ENCODE results near the gene ATP1A2. TPM values are rescaled to one million over a fixed set of nuclear protein-coding genes. Genes with fewer than 3 reads are reported as not detected.

Gene ATP1A2
- total RNA-seq, 1 donor from 2014 or later, result 8.2 TPM

DNA sequence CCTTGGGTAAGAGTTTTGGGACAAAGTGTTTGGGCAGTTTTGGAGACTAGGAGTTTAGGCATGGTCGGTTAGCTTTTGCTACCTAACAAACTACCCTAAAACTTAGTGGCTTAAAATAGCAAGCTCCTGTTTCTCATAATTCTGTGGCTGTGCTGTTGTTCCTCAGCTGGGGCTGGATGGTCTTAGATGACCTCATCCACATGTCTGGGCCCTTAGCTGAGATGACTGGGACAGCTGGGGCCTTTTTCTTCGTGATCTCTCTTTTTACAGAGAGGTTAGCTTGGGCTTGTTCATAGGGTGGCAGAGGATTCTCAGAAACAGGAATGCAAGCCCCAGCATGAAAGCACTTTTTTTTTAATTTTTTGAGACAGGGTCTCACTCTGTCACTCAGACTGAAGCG is 42.5 kb downstream of the ATP1A2 start:
- TF ChIP-seq, protein P1, sequence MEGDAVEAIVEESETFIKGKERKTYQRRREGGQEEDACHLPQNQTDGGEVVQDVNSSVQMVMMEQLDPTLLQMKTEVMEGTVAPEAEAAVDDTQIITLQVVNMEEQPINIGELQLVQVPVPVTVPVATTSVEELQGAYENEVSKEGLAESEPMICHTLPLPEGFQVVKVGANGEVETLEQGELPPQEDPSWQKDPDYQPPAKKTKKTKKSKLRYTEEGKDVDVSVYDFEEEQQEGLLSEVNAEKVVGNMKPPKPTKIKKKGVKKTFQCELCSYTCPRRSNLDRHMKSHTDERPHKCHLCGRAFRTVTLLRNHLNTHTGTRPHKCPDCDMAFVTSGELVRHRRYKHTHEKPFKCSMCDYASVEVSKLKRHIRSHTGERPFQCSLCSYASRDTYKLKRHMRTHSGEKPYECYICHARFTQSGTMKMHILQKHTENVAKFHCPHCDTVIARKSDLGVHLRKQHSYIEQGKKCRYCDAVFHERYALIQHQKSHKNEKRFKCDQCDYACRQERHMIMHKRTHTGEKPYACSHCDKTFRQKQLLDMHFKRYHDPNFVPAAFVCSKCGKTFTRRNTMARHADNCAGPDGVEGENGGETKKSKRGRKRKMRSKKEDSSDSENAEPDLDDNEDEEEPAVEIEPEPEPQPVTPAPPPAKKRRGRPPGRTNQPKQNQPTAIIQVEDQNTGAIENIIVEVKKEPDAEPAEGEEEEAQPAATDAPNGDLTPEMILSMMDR (IDR thresholded peaks at IDR 0.05), result no peak
- peaks cover 38% of the 10 kb centered on the region for H3K27me3 Mint-ChIP-seq (ENCODE audit: unreplicated experiment)
- no peak for DNase-seq (ENCODE audit: extremely low spot score, unreplicated experiment)
- H3K4me3 Mint-ChIP-seq (ENCODE audit: unreplicated experiment), result no peak overlapping the region
- H3K9me3 Mint-ChIP-seq (ENCODE audit: unreplicated experiment), result no peaks in the 10 kb centered on the region
- no peaks in the 10 kb centered on the region for H3K36me3 Mint-ChIP-seq (ENCODE audit: unreplicated experiment)
- no peaks in the 10 kb centered on the region for H3K4me1 Mint-ChIP-seq (ENCODE audit: unreplicated experiment)
- no peak overlapping the region for H3K27ac Mint-ChIP-seq (ENCODE audit: unreplicated experiment)

DNA sequence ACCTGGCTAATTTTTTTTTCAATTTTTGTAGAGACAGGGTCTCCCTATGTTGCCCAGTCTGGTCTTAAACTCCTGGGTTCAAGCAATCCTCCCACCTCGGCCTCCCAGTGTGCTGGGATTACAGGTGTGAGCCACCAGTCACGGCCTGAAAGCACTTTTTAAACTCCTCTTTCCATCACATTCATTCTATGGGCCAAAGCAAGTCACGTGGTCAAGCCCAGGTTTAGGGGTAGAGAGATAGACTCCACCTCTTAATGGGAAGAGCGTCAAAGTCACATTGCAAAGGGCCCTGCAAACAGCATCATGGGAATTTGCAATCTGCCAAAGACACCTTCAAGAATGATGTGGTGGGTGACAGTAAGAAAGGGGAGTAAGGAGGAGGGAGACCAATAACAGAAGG is 43.0 kb downstream of the ATP1A2 start:
- Mint-ChIP-seq H3K36me3 (ENCODE audit: unreplicated experiment) (no peaks in the 10 kb centered on the region), H3K9me3 (ENCODE audit: unreplicated experiment) (no peaks in the 10 kb centered on the region), H3K4me1 (ENCODE audit: unreplicated experiment) (no peaks in the 10 kb centered on the region), H3K27ac (ENCODE audit: unreplicated experiment) (no peak overlapping the region), H3K4me3 (ENCODE audit: unreplicated experiment) (no peak overlapping the region), H3K27me3 (ENCODE audit: unreplicated experiment) (peaks cover 38% of the 10 kb centered on the region)
- TF ChIP-seq, protein P1 (IDR thresholded peaks at IDR 0.05), result no peak
- no peak for DNase-seq (ENCODE audit: extremely low spot score, unreplicated experiment)

DNA sequence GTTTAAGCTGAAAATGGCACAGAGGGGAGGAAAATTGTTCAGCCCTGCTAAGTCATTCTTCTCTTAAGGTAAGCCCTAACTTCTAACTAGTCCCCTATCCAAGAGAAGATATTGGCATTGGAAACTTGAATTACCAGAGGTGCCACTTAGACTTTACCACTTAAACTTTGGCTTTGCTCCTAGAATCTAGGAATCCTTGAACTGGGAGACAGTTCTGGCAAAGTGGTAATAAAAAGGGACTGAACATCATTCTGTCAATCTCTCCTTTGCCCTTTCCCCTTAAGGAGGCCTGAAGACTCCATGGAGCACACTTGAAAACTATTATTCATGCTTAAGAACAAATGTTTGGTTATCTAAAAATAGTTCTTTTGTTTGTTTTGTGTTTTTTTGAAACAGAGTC is 44.3 kb downstream of the ATP1A2 start:
- TF ChIP-seq, protein P1 (IDR thresholded peaks at IDR 0.05), result no peak
- H3K4me3 Mint-ChIP-seq (ENCODE audit: unreplicated experiment), result no peak overlapping the region

DNA sequence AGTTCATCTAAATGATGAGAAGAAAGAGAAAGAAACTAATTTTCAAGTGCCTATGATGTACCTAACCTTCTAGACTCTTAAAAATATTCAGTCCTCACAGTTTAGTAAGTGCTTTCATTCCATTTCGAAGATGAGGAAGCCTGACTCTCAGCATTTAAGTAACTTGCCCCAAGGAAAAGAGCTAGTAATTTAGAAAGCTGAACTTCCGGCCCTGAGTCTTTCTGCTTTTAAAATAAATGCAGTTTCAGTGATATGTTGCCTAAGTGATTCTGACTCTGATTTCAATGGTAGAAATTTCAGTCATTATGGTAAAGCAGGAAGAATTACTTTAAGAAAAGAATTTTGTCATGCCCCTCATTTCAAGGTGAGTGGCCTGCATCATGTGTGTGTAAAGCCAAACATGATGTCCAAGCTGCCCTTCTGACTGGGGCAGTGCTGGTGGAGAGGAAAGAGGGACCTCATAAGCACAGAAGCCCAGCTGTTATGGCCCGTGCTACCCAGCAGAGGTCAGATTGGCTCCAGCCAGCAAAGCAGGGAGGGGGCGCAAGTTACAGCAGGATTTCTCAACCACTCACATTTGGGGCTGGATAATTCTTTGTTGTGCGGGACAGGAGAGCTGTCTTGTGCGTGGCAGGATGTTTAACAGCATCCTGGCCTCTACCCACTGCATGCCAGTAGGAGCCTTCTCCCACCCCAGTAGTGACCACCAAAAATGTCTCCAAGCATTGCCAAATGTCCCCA is 46.6 kb downstream of the ATP1A2 start:
- no peaks in the 10 kb centered on the region for H3K9me3 Mint-ChIP-seq (ENCODE audit: unreplicated experiment)
- H3K27me3 Mint-ChIP-seq (ENCODE audit: unreplicated experiment), result peaks cover 46% of the 10 kb centered on the region
- no peaks in the 10 kb centered on the region for H3K4me1 Mint-ChIP-seq (ENCODE audit: unreplicated experiment)
- TF ChIP-seq, protein P1 (IDR thresholded peaks at IDR 0.05), result peak; percentile 58
- H3K27ac Mint-ChIP-seq (ENCODE audit: unreplicated experiment), result no peak overlapping the region
- H3K4me3 Mint-ChIP-seq (ENCODE audit: unreplicated experiment), result no peak overlapping the region
- H3K36me3 Mint-ChIP-seq (ENCODE audit: unreplicated experiment), result no peaks in the 10 kb centered on the region
- DNase-seq (ENCODE audit: extremely low spot score, unreplicated experiment), result no peak

More for the DNA sequence above, 44.3 kb downstream of the ATP1A2 start:
- no peaks in the 10 kb centered on the region for H3K9me3 Mint-ChIP-seq (ENCODE audit: unreplicated experiment)
- no peaks in the 10 kb centered on the region for H3K36me3 Mint-ChIP-seq (ENCODE audit: unreplicated experiment)
- DNase-seq (ENCODE audit: extremely low spot score, unreplicated experiment), result no peak
- H3K4me1 Mint-ChIP-seq (ENCODE audit: unreplicated experiment), result no peaks in the 10 kb centered on the region
- H3K27ac Mint-ChIP-seq (ENCODE audit: unreplicated experiment), result no peak overlapping the region
- H3K27me3 Mint-ChIP-seq (ENCODE audit: unreplicated experiment), result peaks cover 46% of the 10 kb centered on the region

- Mint-ChIP-seq H3K36me3 (ENCODE audit: unreplicated experiment) (no peaks in the 10 kb centered on the region), H3K4me1 (ENCODE audit: unreplicated experiment) (peaks cover 3% of the 10 kb centered on the region), H3K27ac (ENCODE audit: unreplicated experiment) (no peak overlapping the region), H3K9me3 (ENCODE audit: unreplicated experiment) (no peaks in the 10 kb centered on the region), H3K27me3 (ENCODE audit: unreplicated experiment) (peaks cover 40% of the 10 kb centered on the region), H3K4me3 (ENCODE audit: unreplicated experiment) (no peak overlapping the region)
- TF ChIP-seq, protein P1 (IDR thresholded peaks at IDR 0.05), result no peak
- DNase-seq (ENCODE audit: extremely low spot score, unreplicated experiment), result no peak
These were observed 47.4 kb downstream of the ATP1A2 start for GRCh38 chr1:160162931-160163330.
